LHCN-M2 (cell line): ENCODE results near the gene CACYBP. TPM values are rescaled to one million over a fixed set of nuclear protein-coding genes. Genes with fewer than 3 reads are reported as not detected.
"Not testable (repeated sequence)": the region's sequence is repeated elsewhere in the genome, so short reads cannot be mapped to it uniquely, and the experiment has no call there.

Experiments used
- DNase-seq: peaks from one replicate; pipeline ENCODE4 v3.0.0-alpha.2; 2012; ENCODE audit warnings: low read depth
- total RNA-seq: library from RNA; depleted of rRNA; stranded (reverse); fragments of >200 nt; gene quantifications from 2 replicates; pipeline ENCODE4 v1.2.3, GENCODE V29; 2014

CACYBP gene
- total RNA-seq, 1 experiment from 2014 or later = 145 TPM

DNA sequence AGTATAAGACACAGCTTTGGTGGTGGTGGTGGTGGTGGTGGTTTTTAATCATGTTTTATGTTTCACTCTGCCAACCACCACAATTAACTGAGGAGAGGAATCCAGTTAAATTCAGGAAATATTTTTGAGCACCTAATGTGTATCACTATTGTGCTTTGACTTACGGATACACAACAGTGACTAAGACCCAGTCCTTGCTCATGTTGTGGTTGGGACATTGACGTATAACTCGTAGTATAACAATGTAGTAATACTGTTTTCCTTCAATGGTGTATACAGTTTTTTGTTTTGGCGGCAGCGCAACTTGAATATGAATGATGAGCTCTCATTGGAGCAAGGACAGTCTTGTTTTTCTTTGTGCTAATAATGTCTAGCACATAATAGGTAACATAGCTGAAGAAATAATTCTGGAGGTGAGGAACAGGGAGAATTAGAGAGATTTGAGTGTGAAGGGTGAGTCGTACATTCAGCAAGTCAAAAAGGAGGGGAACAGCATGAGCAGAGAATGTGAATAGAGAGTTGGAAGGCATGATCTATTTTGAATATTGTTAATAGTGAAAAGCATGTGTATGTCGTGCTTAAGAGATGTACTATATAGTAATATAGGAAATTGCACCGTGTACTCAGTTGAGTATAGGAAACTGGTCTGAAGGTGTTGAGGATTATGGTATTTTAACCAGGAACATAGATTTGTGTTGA, 5.5 kb downstream of the CACYBP start:
- DNase-seq = no peak

GRCh38 chr1:175009532-175009931, 9.8 kb downstream of the CACYBP start:
- no peak for DNase-seq

DNA sequence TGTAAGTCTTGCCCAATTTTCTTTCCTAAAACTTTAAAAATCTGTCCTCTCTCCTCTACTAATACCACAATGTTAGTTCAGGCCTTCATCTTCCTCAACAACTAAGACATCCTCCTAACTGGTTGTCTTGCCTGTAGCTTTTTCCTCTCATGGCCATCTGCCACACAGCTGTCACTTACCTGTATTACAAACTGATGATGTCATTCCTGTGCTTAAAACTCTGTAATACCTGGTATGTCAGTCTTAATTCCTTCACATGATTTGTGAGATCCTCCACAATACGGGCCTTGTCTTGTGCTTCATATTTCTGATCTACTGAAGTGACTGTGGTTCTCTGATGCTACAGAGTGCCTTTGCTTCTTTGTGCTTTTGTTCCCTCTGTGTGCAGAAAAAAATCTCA, 13.7 kb downstream of the CACYBP start:
- no peak for DNase-seq

DNA sequence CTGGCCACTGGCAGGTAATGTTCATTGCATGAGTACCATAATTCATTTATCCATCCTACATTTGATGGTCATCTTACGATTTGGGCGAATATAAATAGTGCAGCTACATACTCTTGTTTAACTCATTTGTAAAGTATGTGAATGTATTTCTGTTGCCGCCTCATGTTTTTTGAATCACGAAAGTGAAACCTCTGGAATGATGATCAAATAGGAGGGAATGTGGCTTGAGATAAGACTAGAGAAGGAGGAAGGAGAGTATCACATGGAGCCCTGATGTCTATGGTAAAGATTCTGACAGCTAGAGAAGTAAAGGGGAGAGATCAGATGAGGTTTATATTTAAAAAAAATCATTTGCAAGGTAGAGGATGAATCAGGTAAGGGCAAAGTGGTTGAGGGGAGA, 15.5 kb downstream of the CACYBP start:
- DNase-seq = no peak

GRCh38 chr1:175019524-175019923, 19.8 kb downstream of the CACYBP start:
- no peak for DNase-seq

DNA sequence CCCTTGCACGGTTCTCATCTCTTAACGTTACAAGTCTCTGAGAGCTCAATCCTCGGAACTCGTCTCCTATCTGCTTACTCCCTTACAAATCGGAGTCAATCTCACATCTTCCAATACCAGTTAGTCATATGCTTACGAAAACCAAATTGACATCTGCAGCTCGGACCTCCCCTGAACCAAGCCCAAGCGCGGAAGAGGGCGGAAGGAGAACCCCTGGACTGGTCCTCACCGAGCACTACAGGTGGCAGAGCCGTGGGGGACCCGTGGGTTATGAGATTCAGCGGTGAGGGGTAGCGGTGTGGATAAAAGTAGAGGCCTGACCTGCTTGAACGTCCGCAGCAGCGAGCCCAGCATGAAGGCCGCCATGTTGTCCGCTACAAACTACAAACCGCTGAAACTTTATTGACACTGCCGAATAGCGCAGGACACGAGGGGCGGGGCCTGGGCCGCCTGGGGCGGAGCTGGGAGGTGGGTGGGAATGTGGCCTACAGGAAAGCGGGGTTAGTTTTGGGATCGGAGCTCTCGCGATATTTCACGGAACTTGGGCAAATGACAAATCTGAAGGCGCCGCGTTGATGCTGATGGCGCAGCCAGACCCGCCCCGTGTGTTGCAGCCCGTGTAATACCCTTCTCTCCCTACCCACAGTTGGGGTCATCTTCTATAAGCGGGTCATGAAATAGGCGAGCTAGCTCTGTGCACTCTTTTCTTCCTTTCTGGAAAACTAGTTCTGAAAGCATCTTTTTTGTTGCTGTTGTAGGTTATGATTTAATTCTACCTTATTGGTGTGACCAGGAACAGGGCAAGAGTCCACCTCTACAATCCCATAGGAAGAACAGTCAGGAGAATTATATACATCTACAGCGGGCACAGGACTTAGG, 23.5 kb downstream of the CACYBP start, which contains the start of gene MRPS14:
Gene MRPS14 (minus strand): TSS at position 383 of the 879 bp plus-strand sequence. CDS start 17 bp downstream, at position 366.
- peak; percentile 96 for DNase-seq

DNA sequence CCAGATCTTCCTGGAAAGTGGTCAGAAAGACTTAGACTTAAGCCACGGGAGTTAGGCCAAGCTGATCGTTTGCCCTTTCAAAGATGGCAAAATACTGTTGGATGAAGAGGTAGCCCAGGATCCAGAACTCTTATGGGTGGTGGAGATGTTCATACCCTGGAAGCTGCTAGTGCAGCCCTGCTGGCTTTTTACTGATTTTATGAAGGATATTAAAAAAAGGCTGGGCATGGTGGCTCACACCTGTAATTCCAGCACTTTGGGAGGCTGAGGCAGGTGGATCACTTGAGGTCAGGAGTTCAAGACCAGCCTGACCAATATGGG, 24.1 kb downstream of the CACYBP start:
- DNase-seq = not testable (repeated sequence)

GRCh38 chr1:175024773-175025172, 25.0 kb downstream of the CACYBP start:
- no peak for DNase-seq

DNA sequence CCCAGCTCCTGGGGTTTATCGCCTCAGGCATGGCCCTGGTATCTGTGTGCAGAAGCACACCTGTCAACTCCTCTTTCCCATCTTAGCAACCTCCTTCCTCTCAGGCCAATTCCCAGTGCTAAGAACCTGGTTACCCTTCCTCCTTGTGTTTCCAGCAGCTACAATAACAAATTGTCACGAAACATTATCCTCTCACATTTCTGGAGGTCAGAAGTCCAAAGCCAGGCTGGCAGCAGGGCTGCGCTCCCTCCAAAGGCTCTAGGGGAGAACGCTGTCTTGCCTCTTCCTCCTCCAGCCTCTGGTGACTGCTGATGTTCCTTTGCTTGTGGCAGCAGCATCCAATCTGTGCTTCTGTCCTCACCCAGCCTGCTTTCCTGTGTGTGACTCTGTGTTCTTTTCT, 34.2 kb downstream of the CACYBP start:
- peak; percentile 2 for DNase-seq

- no peak for DNase-seq
Measured at GRCh38 chr1:175034775-175035174, 35.0 kb downstream of the CACYBP start.

DNA sequence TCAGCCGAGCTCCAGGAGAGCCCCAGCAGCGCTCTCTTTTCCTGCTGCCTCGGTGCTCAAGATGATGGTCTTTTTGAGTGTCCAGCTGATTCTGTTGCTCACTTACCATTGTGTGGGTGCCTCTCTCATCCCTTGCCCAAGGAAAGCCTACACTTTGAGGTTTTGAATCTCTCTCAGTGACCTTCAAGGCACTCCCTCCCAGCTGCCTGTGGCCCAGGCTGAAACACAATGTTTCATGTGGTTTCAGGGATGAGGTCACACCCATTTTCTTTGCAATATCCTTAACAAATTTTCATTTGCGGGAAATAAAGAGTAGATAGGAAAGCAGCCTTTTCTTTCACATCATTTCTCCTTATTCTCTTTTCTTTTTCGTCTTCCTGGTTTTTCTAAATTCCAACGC, 36.1 kb downstream of the CACYBP start:
- DNase-seq = peak; percentile 22

GRCh38 chr1:175036476-175036875, 36.7 kb downstream of the CACYBP start:
- DNase-seq = no peak

DNA sequence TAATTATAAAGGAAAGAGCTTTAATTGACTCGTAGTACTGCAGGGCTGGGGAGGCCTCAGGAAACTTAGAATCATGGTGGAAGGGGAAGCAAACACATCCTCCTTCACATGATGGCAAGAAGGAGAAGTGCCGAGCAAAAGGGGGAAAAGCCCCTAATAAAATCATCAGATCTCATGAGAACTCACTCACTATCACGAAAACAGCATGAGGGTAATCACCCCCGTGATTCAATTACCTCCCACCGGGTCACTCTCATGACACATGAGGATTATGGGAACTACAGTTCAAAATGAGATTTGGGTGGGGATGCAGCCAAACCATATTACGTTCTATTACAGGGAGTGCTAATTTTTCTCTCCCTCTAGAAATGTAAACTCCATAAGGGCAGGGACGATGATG, 37.7 kb downstream of the CACYBP start:
- DNase-seq = no peak

GRCh38 chr1:175040324-175040879, 40.7 kb downstream of the CACYBP start:
- no peak for DNase-seq

DNA sequence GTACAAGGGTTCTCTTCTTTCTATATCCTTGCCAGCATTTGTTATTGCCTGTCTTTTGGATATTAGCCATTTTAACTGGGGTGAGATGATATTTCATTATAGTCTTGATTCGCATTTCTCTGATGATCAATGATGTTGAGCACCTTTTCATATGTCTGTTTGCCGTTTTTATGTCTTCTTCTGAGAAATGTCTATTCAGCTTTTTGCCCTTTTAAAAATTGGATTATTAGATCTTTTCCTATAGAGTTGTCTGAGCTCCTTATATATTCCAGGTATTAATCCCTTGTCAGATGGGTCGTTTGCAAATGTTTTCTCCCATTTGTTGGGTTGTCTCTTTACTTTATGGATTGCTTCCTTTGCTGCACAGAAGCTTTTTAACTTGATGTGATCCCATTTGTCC, 42.9 kb downstream of the CACYBP start:
- no peak for DNase-seq

- no peak for DNase-seq
Measured at GRCh38 chr1:175043824-175044223, 44.1 kb downstream of the CACYBP start.

DNA sequence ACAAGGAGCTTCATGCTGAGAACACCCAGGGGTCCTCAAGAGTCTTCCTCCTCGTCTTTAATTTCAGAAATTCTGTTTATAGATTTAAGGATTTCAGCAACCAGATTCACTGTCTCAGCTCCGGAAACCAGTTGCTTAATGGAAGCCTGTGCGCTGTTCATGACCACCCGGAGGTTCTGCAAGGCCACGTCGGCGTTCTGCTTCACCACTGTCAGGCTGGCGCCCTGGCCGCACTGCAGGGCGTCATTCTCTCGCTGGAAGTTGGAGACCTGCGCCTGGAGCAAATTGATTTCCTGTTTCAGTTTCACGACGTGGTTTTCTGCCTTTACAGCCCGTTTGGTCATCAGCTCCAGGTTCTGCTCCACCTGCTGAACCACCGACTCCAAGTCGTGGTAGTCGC, 44.8 kb downstream of the CACYBP start:
- not testable (repeated sequence) for DNase-seq

- DNase-seq = no peak
Measured at GRCh38 chr1:175045097-175045496, 45.4 kb downstream of the CACYBP start.

DNA sequence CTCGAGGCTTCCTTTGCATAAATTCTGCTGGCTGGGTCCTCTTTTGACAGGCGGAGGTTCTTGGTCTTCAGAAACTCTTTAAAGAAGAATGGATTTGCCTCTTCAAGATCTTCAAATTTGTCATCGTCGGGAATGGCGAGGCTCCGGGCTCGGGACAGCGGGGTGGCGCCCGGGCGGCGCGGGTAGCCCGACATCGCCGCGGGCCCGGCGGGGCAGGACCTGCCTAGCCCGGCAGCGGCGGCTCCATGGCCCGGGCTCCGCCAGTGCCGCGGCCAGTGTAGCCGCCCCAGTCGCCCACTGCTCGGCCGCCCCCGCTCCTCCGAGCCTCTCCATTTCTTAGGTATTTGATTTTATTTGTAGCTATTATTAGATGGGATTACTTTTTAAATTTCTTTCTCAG, 45.8 kb downstream of the CACYBP start:
- no peak for DNase-seq

GRCh38 chr1:175050992-175051391, 51.2 kb downstream of the CACYBP start:
- DNase-seq = no peak

GRCh38 chr1:175054736-175055135, 55.0 kb downstream of the CACYBP start:
- DNase-seq = no peak
